Mesenchymal stem cell (in vitro differentiated cells and primary cell): ENCODE results near the gene KAT6B.
A peak's percentile ranks its signal among the peaks of the same experiment; 100 is the strongest.

Source experiments
- DNase-seq: peaks from one replicate; pipeline ENCODE4 v3.0.0-alpha.2; 2013
- H2AFZ ChIP-seq: one replicate; pipeline ENCODE4 v1.6.1; 2013; ENCODE audit warnings: low read depth, mild to moderate bottlenecking, control low read depth, inconsistent platforms, low read length, moderate library complexity
- H2AK5ac ChIP-seq: 2 replicates; pipeline ENCODE4 v1.6.1; 2013; ENCODE audit warnings: low read length, moderate library complexity, mild to moderate bottlenecking, inconsistent platforms; ENCODE audit not compliant: severe bottlenecking
- H2BK120ac ChIP-seq: one replicate; pipeline ENCODE4 v1.6.1; 2013; ENCODE audit warnings: low read depth, mild to moderate bottlenecking, inconsistent platforms, low read length, moderate library complexity
- H2BK12ac ChIP-seq, 2 experiments: one replicate each; pipeline ENCODE4 v1.6.1; 2013; ENCODE audit warnings: inconsistent platforms in 2 of 2, low read length in 2 of 2, mild to moderate bottlenecking in 2 of 2, moderate library complexity in 2 of 2, control low read depth in 1 of 2
- H2BK15ac ChIP-seq: one replicate; pipeline ENCODE4 v1.6.1; 2013; ENCODE audit warnings: mild to moderate bottlenecking, low read depth, inconsistent platforms; ENCODE audit not compliant: poor library complexity, severe bottlenecking
- H2BK5ac ChIP-seq: 2 replicates; pipeline ENCODE4 v1.6.1; 2013; ENCODE audit warnings: low read depth, mild to moderate bottlenecking, low read length, control low read depth, inconsistent platforms; ENCODE audit not compliant: poor library complexity, severe bottlenecking
- H3K14ac ChIP-seq, 2 experiments: one replicate each; pipeline ENCODE4 v1.6.1; 2013; ENCODE audit warnings: inconsistent platforms in 2 of 2, low read length in 2 of 2, control low read depth in 1 of 2, mild to moderate bottlenecking in 1 of 2, moderate library complexity in 1 of 2
- H3K18ac ChIP-seq, 2 experiments: one replicate each; pipeline ENCODE4 v1.6.1; 2013; ENCODE audit warnings: inconsistent platforms in 2 of 2, low read length in 2 of 2, control low read depth in 1 of 2, low read depth in 1 of 2, mild to moderate bottlenecking in 1 of 2
- H3K23ac ChIP-seq, 2 experiments: one replicate each; pipeline ENCODE4 v1.6.1; 2013; ENCODE audit warnings: inconsistent platforms in 2 of 2, low read length in 2 of 2, mild to moderate bottlenecking in 2 of 2, moderate library complexity in 2 of 2, control low read depth in 1 of 2
- H3K27ac ChIP-seq: 2 replicates; pipeline ENCODE4 v1.5.1; 2013; ENCODE audit warnings: mild to moderate bottlenecking, moderate library complexity, low read length, control low read depth, inconsistent platforms; ENCODE audit not compliant: poor library complexity, severe bottlenecking
- H3K27me3 ChIP-seq, 2 experiments: 2 replicates each; pipeline versions ENCODE4 v1.6.1 to v1.7.0; 2013; ENCODE audit warnings: low read length in 2 of 2, mild to moderate bottlenecking in 2 of 2, moderate library complexity in 2 of 2, control low read depth in 1 of 2, inconsistent platforms in 1 of 2; ENCODE audit not compliant: control insufficient read depth in 1 of 2, insufficient read depth in 1 of 2
- H3K36me3 ChIP-seq, 2 experiments: 2 replicates each; pipeline versions ENCODE4 v1.6.1 to v1.7.0; 2013; ENCODE audit warnings: low read length in 2 of 2, control low read depth in 1 of 2, inconsistent platforms in 1 of 2, low read depth in 1 of 2, mild to moderate bottlenecking in 1 of 2; ENCODE audit not compliant: insufficient read depth in 2 of 2, control insufficient read depth in 1 of 2
- H3K4ac ChIP-seq, 2 experiments: one replicate each; pipeline ENCODE4 v1.6.1; 2013; ENCODE audit warnings: inconsistent platforms in 2 of 2, low read length in 2 of 2, mild to moderate bottlenecking in 2 of 2, moderate library complexity in 2 of 2, control low read depth in 1 of 2, low read depth in 1 of 2
- H3K4me1 ChIP-seq: 2 replicates; pipeline ENCODE4 v1.6.1; 2013; ENCODE audit warnings: low read depth, low read length, control low read depth; ENCODE audit not compliant: control insufficient read depth, insufficient read depth
- H3K4me2 ChIP-seq: 2 replicates; pipeline ENCODE4 v1.6.1; 2013; ENCODE audit warnings: low read length, mild to moderate bottlenecking, inconsistent platforms; ENCODE audit not compliant: poor library complexity, severe bottlenecking
- H3K4me3 ChIP-seq, 2 experiments: 2 replicates each; pipeline versions ENCODE4 v1.5.1 to v1.7.0; 2013; ENCODE audit warnings: low read length in 2 of 2, mild to moderate bottlenecking in 2 of 2, control low read depth in 1 of 2, low read depth in 1 of 2; ENCODE audit not compliant: insufficient read depth in 1 of 2
- H3K79me1 ChIP-seq: replicated peaks from 2 replicates; pipeline ENCODE4 v1.6.1; 2013; ENCODE audit warnings: mild to moderate bottlenecking, control low read depth, low read length, inconsistent platforms; ENCODE audit not compliant: poor library complexity, severe bottlenecking
- H3K9ac ChIP-seq: 2 replicates; pipeline ENCODE4 v1.7.0; 2013; ENCODE audit warnings: mild to moderate bottlenecking, low read length, moderate library complexity
- H3K9me3 ChIP-seq: 2 replicates; pipeline ENCODE4 v1.7.0; 2013; ENCODE audit warnings: mild to moderate bottlenecking, low read length; ENCODE audit not compliant: control insufficient read depth
- H4K8ac ChIP-seq: one replicate; pipeline ENCODE4 v1.6.1; 2013; ENCODE audit warnings: inconsistent platforms, mild to moderate bottlenecking, low read length, moderate library complexity
- H4K91ac ChIP-seq: one replicate; pipeline ENCODE4 v1.6.1; 2013; ENCODE audit warnings: mild to moderate bottlenecking, low read length, inconsistent platforms
- WGBS: methylation state at CpG from one replicate; pipeline ENCODE4 v1.1.7; 2013; ENCODE audit warnings: mixed read lengths; 5-methylcytosine and 5-hydroxymethylcytosine counted together

KAT6B gene

GRCh38 chr10:74862625-74863024, 36.2 kb downstream of the KAT6B start:
- Histone ChIP-seq H2AFZ (no peak overlapping the region), H2BK5ac (no peak overlapping the region), H2BK120ac (no peak overlapping the region), H3K4me1 (no peaks in the 10 kb centered on the region), H3K4ac (peak overlapping the region in 1 of 2 experiments; percentile 26), H3K9me3 (no peaks in the 10 kb centered on the region), H3K23ac (no peak overlapping the region), H3K4me3 (no peak overlapping the region), H2BK15ac (no peak overlapping the region), H3K36me3 (no peaks in the 10 kb centered on the region), H3K27me3 (no peaks in the 10 kb centered on the region), H3K14ac (peak overlapping the region in 1 of 2 experiments; percentile 84), H3K4me2 (no peak overlapping the region), H3K79me1 (peaks cover 29% of the 10 kb centered on the region), H3K9ac (no peak overlapping the region), H3K18ac (peak overlapping the region in 1 of 2 experiments; percentile 70), H4K8ac (no peak overlapping the region), H2BK12ac (peak overlapping the region in 1 of 2 experiments; percentile 78), H2AK5ac (no peak overlapping the region), H4K91ac (no peak overlapping the region), H3K27ac (no peak overlapping the region)
- 71% methylated on average over 4 of the region's 7 CpGs for WGBS
- DNase-seq = no peak

- Histone ChIP-seq H3K4me1 (no peaks in the 10 kb centered on the region), H2AK5ac (no peak overlapping the region), H3K36me3 (no peaks in the 10 kb centered on the region), H2BK12ac (no peak overlapping the region), H2BK120ac (no peak overlapping the region), H3K4me3 (no peak overlapping the region), H3K9ac (no peak overlapping the region), H3K27me3 (no peaks in the 10 kb centered on the region), H3K79me1 (peaks cover 23% of the 10 kb centered on the region), H4K91ac (no peak overlapping the region), H3K27ac (no peak overlapping the region), H3K4me2 (no peak overlapping the region), H3K14ac (no peak overlapping the region), H3K18ac (no peak overlapping the region), H2BK15ac (no peak overlapping the region), H2BK5ac (no peak overlapping the region), H3K9me3 (no peaks in the 10 kb centered on the region), H2AFZ (no peak overlapping the region), H3K23ac (no peak overlapping the region), H4K8ac (no peak overlapping the region), H3K4ac (no peak overlapping the region)
- peak; percentile 59 for DNase-seq
- WGBS = no CpG with 5 or more reads among the region's 2 CpGs
Observed at GRCh38 chr10:74863551-74863950, 37.2 kb downstream of the KAT6B start.

GRCh38 chr10:74867351-74867750, 41.0 kb downstream of the KAT6B start:
- H3K27ac ChIP-seq = no peak overlapping the region
- no peak overlapping the region for H4K91ac ChIP-seq
- no peaks in the 10 kb centered on the region for H3K27me3 ChIP-seq
- peaks cover 26% of the 10 kb centered on the region for H3K79me1 ChIP-seq
- no peak overlapping the region for H2BK5ac ChIP-seq
- H2AK5ac ChIP-seq = no peak overlapping the region
- DNase-seq = no peak
- H3K18ac ChIP-seq = no peak overlapping the region
- no peak overlapping the region for H4K8ac ChIP-seq
- no peaks in the 10 kb centered on the region for H3K9me3 ChIP-seq
- no peak overlapping the region for H3K14ac ChIP-seq
- no peak overlapping the region for H2BK12ac ChIP-seq
- H3K9ac ChIP-seq = no peak overlapping the region
- no peak overlapping the region for H3K23ac ChIP-seq
- H3K4me2 ChIP-seq = no peak overlapping the region
- no peaks in the 10 kb centered on the region for H3K36me3 ChIP-seq
- H3K4ac ChIP-seq = no peak overlapping the region
- no peak overlapping the region for H2AFZ ChIP-seq
- H3K4me3 ChIP-seq = no peak overlapping the region
- H2BK120ac ChIP-seq = no peak overlapping the region
- 100% methylated on average over 3 of the region's 3 CpGs for WGBS
- no peak overlapping the region for H2BK15ac ChIP-seq
- H3K4me1 ChIP-seq = no peaks in the 10 kb centered on the region

- WGBS = 97% methylated on average over 2 of the region's 3 CpGs
- Histone ChIP-seq H4K8ac (no peak overlapping the region), H2BK12ac (no peak overlapping the region), H3K23ac (no peak overlapping the region), H3K9ac (no peak overlapping the region), H3K18ac (no peak overlapping the region), H3K4me2 (no peak overlapping the region), H2BK15ac (no peak overlapping the region), H2BK5ac (no peak overlapping the region), H3K27me3 (no peaks in the 10 kb centered on the region), H3K79me1 (peaks cover 28% of the 10 kb centered on the region), H3K4me3 (no peak overlapping the region), H3K4me1 (no peaks in the 10 kb centered on the region), H3K14ac (no peak overlapping the region), H3K4ac (no peak overlapping the region), H3K9me3 (no peaks in the 10 kb centered on the region), H3K27ac (no peak overlapping the region), H2AFZ (no peak overlapping the region), H3K36me3 (no peaks in the 10 kb centered on the region), H4K91ac (no peak overlapping the region), H2BK120ac (no peak overlapping the region), H2AK5ac (no peak overlapping the region)
- no peak for DNase-seq
Observed at GRCh38 chr10:74868392-74868977, 42.1 kb downstream of the KAT6B start.
